ENCODE measurements around the gene CDC7.

The CDC7 gene

GRCh38 chr1:91570120-91570448 is 69.4 kb downstream of the CDC7 start:
- no peak for TF ChIP-seq CTCF (IDR thresholded peaks at IDR 0.05)
- Histone ChIP-seq H3K9me3 (no peaks in the 10 kb centered on the region), H3K27ac (peak overlapping the region; percentile 69), H3K4me3 (ENCODE audit: low read depth in 1 of 2, low read length in 1 of 2) (no peak overlapping the region), H3K27me3 (no peaks in the 10 kb centered on the region), H3K4me1 (ENCODE audit: control insufficient read depth in 1 of 2, insufficient read depth in 1 of 2, low read depth in 1 of 2, low read length in 1 of 2) (peaks cover 12 to 18% of the 10 kb centered on the region in 2 experiments), H3K36me3 (no peaks in the 10 kb centered on the region)

DNA sequence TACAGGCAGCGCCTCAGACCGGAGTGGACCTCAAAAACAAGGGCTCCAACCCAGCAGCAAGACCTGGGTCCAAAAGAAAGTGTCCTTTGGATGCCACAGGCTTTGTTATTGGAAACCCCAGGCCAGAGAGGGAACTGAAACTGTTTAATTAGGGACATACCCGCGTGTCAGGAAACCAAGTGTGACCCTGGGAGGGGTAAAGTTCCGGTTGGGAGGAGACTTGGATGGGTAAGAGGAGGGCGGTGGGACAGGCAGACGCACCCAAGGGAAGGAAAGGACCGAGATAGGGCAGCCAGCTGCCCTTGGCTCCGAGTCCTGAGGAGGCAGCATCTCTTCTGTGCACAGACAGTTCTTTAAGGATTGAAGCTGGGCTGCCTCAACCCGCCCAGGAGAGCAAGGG is 71.4 kb downstream of the CDC7 start:
- Histone ChIP-seq H3K4me3 (ENCODE audit: low read depth in 1 of 2, low read length in 1 of 2) (no peak overlapping the region), H3K27me3 (no peaks in the 10 kb centered on the region), H3K27ac (no peak overlapping the region), H3K36me3 (no peaks in the 10 kb centered on the region), H3K4me1 (ENCODE audit: control insufficient read depth in 1 of 2, insufficient read depth in 1 of 2, low read depth in 1 of 2, low read length in 1 of 2) (peaks cover 12 to 18% of the 10 kb centered on the region in 2 experiments), H3K9me3 (no peaks in the 10 kb centered on the region)
- no peak for TF ChIP-seq CTCF (IDR thresholded peaks at IDR 0.05)

Measured in neutrophil (primary cell).